MG63 (cell line): ENCODE measurements around the gene MGST2. TPM values are rescaled to one million over a fixed set of nuclear protein-coding genes. Genes with fewer than 3 reads are reported as not detected.
"Not testable (repeated sequence)": the region's sequence is repeated elsewhere in the genome, so short reads cannot be mapped to it uniquely, and the experiment has no call there.

Experiments
- DNase-seq: peaks from one replicate; pipeline ENCODE4 v3.0.0-alpha.2; 2020
- H3K27me3 ChIP-seq: fragments of 250-450 bp; sonication (Bioruptor Pico); 2 replicates; pipeline ENCODE4 v1.5.1; 2020; ENCODE audit warnings: mild to moderate bottlenecking, moderate library complexity
- H3K36me3 ChIP-seq: fragments of 250-450 bp; sonication (Bioruptor Pico); 2 replicates; pipeline ENCODE4 v1.5.1; 2020; ENCODE audit warnings: mild to moderate bottlenecking, moderate library complexity
- H3K4me3 ChIP-seq: fragments of 250-450 bp; sonication (Bioruptor Pico); 2 replicates; pipeline ENCODE4 v1.5.1; 2020; ENCODE audit warnings: mild to moderate bottlenecking, moderate library complexity
- H3K9me3 ChIP-seq: fragments of 250-450 bp; sonication (Bioruptor Pico); 2 replicates; pipeline ENCODE4 v1.5.1; 2020; ENCODE audit warnings: mild to moderate bottlenecking, moderate library complexity
- total RNA-seq: library from RNA; depleted of rRNA; stranded (reverse); fragments of >200 nt; shearing (Covaris generic); gene quantifications from 2 replicates; pipeline ENCODE4 v1.2.3, GENCODE V29; 2014; ENCODE audit warnings: low replicate concordance

The MGST2 gene
- total RNA-seq, 1 experiment from 2014 or later = 10.5 TPM

DNA sequence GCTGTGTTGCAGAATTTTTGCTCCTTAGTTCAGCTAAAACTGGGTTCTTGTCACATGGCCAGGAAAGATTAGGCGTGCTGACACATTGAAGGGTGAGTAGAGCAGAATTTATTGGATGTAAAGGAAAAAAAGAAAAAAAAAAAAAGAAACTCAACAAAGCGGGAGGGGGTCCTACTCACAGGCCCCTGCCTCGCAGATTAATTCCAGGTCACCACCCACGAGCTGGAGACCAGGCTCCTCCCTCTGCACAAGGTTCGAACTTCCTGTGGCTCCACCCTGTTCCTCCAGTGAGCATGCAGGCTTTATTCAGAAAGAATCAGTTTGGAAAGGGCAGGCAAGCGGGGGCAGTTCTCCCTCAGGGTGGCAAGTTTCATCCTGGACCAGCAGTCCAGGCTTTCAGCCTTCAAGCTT lies 17.1 kb downstream of the MGST2 start:
- DNase-seq = no peak
- no peaks in the 10 kb centered on the region for H3K9me3 ChIP-seq
- no peaks in the 10 kb centered on the region for H3K27me3 ChIP-seq
- no peaks in the 10 kb centered on the region for H3K36me3 ChIP-seq
- no peak overlapping the region for H3K4me3 ChIP-seq

DNA sequence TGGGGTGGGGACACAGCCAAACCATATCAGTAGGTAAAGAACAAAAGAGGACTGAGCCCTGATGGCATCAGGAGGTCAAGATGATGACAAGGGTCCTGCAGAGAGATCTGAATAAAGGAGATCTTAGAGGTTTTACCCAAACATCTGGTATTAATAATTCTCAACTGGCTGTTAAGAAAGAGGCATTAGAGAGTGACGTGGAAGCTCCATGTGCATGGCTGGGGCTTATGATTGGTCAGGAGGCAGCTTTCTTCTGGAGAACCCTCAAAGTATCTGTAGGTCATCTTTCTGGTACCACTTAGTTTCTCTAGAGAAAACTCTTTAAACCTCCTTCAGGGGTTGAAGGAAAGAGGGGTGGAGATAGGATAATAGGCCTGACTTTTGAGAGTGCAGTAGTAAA lies 18.7 kb downstream of the MGST2 start:
- H3K36me3 ChIP-seq = no peaks in the 10 kb centered on the region
- no peaks in the 10 kb centered on the region for H3K27me3 ChIP-seq
- H3K9me3 ChIP-seq = no peaks in the 10 kb centered on the region
- DNase-seq = no peak
- no peak overlapping the region for H3K4me3 ChIP-seq

DNA sequence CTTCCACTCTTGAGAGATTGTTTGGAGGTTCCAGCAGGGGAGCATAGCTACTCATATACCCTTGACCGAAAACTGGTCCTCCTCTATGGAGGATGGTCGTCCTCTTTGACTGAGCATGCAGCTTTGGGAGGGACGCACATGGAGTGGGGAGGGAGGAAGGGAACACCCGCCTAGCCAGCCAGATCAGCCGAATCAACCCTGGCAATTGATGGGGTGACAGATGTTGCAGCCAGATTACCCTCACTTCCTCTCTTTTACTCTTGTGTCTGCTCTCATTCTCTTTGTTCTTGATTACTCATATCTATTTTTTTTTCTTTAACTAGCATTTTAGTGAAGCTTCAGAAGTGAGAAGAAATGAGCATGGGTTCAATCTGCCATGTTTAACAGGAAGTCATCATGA lies 19.6 kb downstream of the MGST2 start:
- no peaks in the 10 kb centered on the region for H3K36me3 ChIP-seq
- DNase-seq = no peak
- H3K4me3 ChIP-seq = no peak overlapping the region
- no peaks in the 10 kb centered on the region for H3K27me3 ChIP-seq
- no peaks in the 10 kb centered on the region for H3K9me3 ChIP-seq

DNA sequence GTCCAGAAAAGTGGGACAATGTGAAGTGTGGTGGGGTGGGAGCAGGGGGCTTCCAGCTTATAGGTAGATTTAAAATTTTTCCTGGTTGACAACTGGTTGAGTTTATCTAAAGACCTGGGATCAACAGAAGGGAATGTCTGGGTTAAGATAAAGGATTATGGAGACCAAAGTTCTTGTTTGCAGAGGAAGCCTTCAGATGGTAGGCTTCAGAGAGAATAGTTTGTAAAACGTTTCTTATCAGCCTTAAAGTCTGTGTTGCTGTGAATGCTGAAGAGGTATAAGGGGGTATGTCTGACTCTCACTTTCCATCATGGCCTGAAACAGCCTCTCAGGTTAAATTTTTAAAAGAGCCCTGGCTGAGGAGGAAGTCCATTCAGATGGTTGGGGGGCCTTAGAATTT lies 20.5 kb downstream of the MGST2 start:
- H3K27me3 ChIP-seq = no peaks in the 10 kb centered on the region
- DNase-seq = no peak
- H3K4me3 ChIP-seq = no peak overlapping the region
- H3K9me3 ChIP-seq = no peaks in the 10 kb centered on the region
- H3K36me3 ChIP-seq = no peaks in the 10 kb centered on the region

DNA sequence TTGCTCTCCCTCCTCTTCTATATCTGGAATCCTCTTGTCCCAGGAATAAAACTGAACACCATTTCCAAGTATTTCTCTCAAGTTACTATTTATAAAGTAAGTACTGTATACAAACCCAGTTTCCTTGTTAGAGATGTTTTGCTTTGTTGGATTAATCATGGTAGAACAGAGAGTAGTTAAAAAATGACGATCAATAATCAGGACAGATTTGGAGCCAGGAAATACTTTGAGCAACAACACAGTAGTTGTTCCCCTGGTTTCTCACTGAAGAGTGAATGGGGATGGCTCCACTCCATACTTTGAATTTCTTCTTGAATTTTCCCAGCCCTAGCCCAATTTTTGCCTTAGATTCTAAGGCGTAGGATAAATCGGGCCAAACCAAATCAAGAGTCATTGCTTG lies 21.4 kb downstream of the MGST2 start:
- H3K36me3 ChIP-seq = no peaks in the 10 kb centered on the region
- H3K9me3 ChIP-seq = no peaks in the 10 kb centered on the region
- no peak for DNase-seq
- H3K4me3 ChIP-seq = no peak overlapping the region
- no peaks in the 10 kb centered on the region for H3K27me3 ChIP-seq

DNA sequence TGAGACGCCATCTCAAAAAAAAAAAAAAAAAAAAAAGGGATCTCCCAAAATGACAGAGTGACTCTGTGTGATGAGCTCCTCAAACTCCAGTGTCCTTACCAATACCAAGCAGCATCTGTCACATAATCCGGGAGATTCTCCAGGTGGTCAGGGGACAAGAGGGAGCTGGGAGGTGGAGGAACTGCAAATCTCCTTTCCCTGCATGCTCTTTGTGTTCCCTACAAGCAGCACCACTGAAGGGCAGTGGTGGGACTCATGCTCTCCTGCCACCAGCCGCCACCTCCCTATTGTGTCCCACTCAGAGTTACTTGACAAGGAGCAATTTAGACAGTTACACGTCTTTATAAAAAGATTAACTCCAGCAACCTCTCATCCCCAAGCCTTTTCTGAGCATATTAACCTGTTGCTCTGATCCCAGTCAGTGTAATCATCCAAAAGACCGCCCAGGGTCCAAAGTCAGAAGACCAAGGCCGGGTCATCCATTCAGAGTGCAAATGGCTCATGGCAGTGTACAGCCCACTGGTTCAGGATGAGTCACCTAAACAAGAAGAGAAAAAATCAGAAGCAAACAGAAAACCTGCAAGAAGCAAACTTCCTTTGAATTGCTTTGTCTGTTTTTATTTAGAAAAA lies 23.6 kb downstream of the MGST2 start:
- DNase-seq = no peak
- Histone ChIP-seq H3K9me3 (no peaks in the 10 kb centered on the region), H3K36me3 (no peaks in the 10 kb centered on the region), H3K27me3 (no peaks in the 10 kb centered on the region), H3K4me3 (no peak overlapping the region)

DNA sequence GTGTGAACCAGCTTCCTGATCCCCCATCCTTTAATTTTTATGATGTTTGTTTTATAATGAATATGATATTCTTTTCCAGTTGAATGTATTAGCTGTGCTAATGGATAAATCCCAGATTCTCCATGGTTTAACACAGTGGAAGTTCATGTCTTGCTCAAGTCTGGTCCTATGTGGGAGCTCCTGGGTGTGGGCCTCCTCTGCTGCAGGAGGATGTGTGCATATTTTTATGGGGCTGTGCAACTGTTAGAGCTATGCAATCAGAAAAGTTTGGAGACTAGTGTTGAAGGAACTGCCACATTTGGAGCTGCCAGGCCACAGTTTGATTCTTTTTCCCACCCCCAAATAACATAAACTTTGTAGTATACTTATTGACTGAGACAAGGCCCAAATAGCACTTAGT lies 24.8 kb downstream of the MGST2 start:
- Histone ChIP-seq H3K36me3 (no peaks in the 10 kb centered on the region), H3K4me3 (no peak overlapping the region), H3K9me3 (no peaks in the 10 kb centered on the region), H3K27me3 (no peaks in the 10 kb centered on the region)
- DNase-seq = no peak

DNA sequence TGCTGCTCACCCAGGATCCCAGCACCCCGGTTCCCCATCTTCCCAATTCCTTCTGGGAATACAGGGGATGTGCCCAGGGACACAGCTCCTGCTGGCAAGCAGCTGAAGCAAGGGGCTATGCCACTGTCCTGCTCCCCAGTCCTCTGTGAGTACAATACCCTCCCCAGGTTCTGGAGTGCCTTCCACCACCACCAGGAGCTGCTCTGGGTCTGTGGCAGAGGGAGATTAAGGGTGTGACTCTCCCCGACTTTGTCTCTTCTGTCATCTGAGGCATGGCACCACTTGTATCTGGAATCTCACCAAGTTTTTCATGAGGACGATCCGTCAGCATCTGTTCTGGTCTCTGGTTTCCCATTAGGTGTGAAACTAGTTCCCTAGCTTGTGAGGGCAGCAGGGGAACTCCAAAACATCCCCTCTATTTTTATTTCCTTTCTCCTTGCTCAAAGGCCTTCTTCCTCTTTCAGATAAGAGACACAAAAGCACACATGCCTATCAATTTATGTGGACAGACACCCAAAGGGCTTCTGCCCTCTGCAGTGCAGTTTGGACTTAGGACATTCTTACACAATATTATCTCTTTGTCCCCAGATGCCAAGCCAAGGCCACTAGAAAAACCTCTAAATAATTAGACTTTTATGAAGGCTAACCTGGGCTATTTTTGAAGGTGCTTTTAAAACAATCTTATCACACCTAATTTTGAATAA lies 26.8 kb downstream of the MGST2 start:
- Histone ChIP-seq H3K27me3 (no peaks in the 10 kb centered on the region), H3K36me3 (no peaks in the 10 kb centered on the region)

DNA sequence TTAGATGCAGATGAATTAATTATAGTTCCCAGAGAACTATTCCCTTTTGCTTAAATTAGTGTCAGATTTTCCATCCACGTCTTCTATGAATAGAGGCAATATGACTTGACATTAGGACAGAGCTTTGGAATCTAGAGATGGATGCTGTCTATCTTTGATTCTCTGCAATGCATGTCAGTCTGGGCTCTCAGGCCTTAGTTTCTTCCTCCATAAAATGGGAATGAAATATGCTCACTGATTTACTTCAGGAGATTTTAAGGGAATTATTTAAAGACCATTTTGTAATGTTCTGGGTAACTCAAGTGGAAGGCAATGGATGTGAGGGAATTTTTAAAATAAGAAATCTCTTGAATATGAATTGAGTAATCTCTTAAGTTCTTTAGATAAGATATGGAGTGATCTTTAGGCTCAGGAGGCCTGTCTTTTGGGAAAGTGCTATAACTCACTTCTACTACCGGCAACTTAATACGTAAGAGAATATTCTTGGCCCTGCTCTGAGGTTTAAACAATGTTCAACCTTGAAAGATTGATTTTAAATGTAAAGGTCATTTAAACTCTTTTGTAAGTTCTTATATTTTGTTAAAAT lies 29.0 kb downstream of the MGST2 start:
- Histone ChIP-seq H3K4me3 (no peak overlapping the region), H3K36me3 (no peaks in the 10 kb centered on the region), H3K27me3 (no peaks in the 10 kb centered on the region), H3K9me3 (no peaks in the 10 kb centered on the region)
- DNase-seq = no peak

More for the DNA sequence above, 26.8 kb downstream of the MGST2 start:
- H3K9me3 ChIP-seq = no peaks in the 10 kb centered on the region
- H3K4me3 ChIP-seq = no peak overlapping the region
- DNase-seq = no peak

DNA sequence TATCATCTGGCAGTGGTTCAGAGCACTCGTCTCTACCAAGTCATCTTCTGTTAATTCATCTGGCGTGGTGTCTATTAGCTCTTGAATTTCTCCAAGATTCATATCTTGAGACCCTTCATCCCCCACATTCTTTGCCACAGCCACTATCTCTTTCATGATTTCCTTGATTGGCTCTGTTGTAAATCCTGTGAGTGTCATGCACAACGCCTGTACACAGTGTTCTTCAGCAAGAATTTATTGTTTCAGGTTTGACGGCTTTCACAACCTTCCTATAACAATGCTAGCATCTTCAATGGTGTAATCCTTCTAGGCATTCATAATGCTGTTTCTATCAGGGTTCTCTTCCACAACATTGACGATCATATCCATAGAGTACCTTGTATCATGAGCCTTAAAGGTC lies 30.9 kb downstream of the MGST2 start:
- Histone ChIP-seq H3K36me3 (no peaks in the 10 kb centered on the region), H3K27me3 (no peaks in the 10 kb centered on the region), H3K4me3 (no peak overlapping the region), H3K9me3 (no peaks in the 10 kb centered on the region)
- no peak for DNase-seq

DNA sequence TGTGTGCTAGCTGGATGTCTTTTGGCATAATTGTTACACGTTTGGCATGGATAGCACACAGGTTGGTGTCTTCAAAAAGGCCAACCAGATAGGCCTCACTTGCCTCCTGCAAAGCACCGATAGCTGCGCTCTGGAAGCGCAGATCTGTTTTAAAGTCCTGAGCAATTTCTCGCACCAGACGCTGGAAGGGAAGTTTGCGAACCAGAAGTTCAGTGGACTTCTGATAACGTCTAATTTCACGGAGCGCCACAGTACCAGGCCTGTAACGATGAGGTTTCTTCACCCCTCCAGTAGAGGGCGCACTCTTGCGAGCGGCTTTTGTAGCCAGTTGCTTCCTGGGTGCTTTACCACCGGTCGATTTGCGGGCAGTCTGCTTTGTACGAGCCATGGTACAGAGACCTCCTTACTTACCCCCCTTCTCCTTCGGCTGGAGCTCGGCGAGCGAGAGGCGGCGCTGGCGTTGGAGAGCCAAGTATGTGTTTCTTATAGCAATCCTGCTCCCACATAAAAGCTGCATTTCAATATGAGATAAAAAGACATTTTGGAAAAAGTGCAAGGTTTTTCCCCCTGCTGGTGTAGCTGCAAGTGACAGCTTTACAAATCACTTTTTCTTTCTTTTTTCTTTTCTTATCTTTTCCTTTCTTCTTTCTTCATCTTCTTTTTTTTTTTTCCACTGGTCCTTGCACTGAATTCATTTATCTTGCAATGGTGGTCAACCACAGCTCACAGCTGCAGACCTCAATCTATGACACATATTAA lies 32.7 kb downstream of the MGST2 start:
- not testable (repeated sequence) for DNase-seq, H3K9me3 ChIP-seq, H3K4me3 ChIP-seq, H3K27me3 ChIP-seq, H3K36me3 ChIP-seq

DNA sequence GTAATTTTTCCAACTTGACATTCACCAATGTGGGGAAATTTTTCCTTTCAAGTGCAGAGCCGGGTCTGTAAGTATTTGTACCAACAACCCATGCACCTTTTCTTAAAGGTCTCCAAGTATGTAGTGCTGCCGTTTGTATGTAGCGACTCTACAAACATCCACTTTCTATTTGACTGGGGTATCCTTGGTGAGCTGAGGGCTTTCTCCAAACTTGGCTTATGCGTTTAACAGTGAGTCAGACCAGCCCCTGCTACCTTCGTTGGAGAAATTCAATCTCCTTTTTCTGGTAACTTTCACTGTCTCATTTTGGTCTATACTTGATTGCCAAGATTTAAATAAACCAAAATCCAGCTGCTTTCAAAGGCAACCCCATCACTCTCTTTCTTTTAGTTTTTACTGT lies 34.9 kb downstream of the MGST2 start:
- no peaks in the 10 kb centered on the region for H3K27me3 ChIP-seq
- no peaks in the 10 kb centered on the region for H3K9me3 ChIP-seq
- DNase-seq = no peak
- H3K4me3 ChIP-seq = no peak overlapping the region
- no peaks in the 10 kb centered on the region for H3K36me3 ChIP-seq

DNA sequence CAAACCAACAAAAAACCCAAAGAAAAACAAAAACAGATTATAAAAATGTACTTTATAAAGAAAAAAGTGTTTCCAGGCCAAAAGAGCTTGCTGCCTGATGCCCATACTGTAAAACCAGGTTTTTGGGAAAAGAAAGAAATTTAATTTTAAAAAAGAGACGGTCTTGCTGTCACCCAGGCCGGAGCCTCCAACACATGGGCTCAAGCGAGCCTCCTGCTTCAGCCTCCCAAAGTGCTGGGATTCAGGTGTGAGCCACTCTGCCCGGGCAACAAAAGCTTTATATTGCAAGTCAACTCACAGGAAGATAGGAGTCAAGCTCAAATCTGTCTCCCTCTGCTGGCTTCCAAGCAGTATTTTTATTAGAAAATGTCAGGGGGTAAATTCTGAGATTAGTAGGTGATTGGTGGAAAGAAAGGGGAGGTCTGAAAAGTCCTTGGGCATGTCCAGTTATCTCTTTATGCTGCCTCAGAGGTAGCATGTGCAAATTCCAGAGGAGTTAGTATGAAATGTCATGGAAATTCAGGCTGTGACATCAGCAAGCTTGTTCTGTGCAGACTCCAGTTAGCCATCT lies 39.4 kb downstream of the MGST2 start:
- H3K27me3 ChIP-seq = no peaks in the 10 kb centered on the region
- no peak for DNase-seq
- H3K36me3 ChIP-seq = no peaks in the 10 kb centered on the region
- no peak overlapping the region for H3K4me3 ChIP-seq
- H3K9me3 ChIP-seq = no peaks in the 10 kb centered on the region

DNA sequence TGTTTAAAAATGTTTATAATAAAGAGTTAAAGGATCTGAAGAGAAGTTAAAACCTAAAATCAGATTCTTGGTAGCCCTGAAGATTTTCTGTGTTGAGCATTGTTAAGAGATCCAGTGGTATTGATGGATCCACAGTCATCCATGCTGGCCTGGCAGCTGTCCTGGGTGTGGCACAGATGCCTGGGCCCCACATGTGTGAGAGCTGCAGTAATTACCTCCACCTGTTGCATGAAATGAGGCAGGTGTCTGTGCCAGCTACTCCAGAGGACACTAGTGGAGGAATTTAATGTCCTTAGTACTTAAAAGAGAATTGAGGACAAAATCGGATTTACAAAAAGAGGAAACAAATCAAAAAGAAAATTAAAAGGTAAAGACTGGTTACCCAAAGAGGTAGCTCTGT lies 44.0 kb downstream of the MGST2 start:
- no peaks in the 10 kb centered on the region for H3K36me3 ChIP-seq
- H3K9me3 ChIP-seq = no peaks in the 10 kb centered on the region
- no peak for DNase-seq
- H3K4me3 ChIP-seq = no peak overlapping the region
- no peaks in the 10 kb centered on the region for H3K27me3 ChIP-seq

DNA sequence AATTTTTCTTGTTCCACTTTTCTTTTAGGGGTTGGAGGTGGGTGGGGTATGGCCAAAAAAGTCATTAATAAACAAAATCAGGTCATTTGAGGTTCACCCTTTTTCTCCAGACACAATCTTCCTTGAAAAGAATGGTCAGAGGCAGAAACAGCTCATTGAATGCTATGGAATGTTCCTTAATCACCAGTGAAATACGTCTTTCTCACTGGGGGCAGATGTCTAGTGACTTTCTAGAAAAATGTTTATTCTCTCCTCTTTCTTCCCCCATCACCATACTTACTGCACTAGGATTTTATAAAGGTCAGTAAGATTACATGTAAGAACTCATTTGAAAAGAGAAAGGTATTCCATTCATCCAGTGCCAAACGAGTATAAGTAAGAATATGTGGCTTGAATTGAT lies 44.5 kb downstream of the MGST2 start:
- DNase-seq = no peak
- no peaks in the 10 kb centered on the region for H3K27me3 ChIP-seq
- H3K9me3 ChIP-seq = no peaks in the 10 kb centered on the region

DNA sequence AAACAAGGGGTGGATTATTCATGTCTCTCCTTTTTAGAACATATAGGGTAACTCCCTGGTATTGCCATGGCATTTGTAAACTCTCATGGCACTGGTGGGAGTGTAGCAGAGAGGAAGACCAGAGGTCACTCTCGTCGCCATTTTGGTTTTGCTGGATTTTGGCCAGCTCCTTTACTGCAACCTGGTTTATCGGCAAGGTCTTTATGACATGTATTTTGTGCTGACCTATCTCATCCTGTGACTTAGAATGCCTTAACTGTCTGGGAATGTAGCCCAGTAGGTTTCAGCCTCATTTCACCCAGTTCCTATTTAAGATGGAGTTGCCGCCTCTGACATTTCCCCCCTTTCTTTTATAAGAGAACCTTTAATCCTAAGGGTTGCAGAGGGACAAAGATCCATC lies 45.8 kb downstream of the MGST2 start:
- DNase-seq = peak; percentile 11
- Histone ChIP-seq H3K9me3 (no peaks in the 10 kb centered on the region), H3K4me3 (no peak overlapping the region), H3K27me3 (no peaks in the 10 kb centered on the region), H3K36me3 (no peaks in the 10 kb centered on the region)

More for the DNA sequence above, 44.5 kb downstream of the MGST2 start:
- no peaks in the 10 kb centered on the region for H3K36me3 ChIP-seq
- no peak overlapping the region for H3K4me3 ChIP-seq

DNA sequence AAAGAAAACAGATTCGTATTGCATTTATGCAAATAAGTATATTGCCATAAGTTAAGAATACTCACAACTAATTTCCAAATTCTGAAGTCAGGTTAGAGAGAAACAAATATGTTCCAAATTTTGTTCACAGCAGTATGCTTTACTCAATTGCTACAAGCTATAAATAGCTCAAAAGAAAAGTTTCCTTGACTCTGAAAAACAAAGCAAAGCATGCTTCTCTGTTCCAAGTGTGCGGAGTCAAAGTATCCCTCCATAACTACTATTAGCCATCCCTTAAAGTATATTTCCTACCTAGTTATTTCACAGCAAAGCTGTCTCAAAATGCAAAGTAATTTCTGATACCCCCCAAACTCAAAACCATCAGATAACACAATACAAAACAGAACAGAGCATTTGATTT lies 47.3 kb downstream of the MGST2 start:
- Histone ChIP-seq H3K36me3 (no peaks in the 10 kb centered on the region), H3K27me3 (no peaks in the 10 kb centered on the region), H3K9me3 (no peaks in the 10 kb centered on the region), H3K4me3 (no peak overlapping the region)
- no peak for DNase-seq
